DMS 273 (cell line): ENCODE data around the gene LMTK2.

Experiments
- DNase-seq: peaks from one replicate; lab custom pipeline; 2025; ENCODE audit not compliant: unreplicated experiment; lab: John Stamatoyannopoulos, UW

The LMTK2 gene

DNA sequence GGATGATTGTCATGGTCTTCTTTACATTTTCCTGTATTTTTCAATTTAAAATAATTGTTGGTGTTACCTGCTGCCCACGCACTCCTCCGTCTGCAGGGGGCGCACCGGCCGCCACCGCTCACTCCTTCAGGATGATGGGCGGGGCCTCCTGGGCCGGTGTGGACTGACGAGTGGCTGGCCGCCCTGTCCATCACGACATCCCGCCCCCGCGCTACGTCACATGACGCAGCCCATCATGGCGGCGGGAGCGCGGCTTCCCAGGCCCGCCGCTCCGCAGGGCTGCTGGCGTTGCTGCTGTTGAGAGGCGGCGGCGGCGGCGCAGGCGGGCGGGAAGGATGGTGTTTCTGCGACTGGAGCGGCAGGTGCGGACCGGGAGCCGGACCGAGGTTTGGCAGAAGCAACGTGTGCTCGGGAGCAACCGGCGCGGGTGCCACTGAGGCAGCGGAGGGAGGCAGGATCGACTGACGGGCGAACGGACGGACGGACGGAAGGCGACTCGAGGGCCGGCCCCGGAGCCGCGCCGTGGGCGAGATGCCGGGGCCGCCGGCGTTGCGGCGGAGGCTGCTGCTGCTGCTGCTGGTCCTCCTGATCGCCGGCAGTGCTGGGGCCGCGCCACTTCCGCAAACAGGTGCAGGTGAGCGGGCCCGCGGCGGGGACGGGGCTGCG lies at the start of gene LMTK2:
LMTK2 (plus strand) TSS at position 216 of the 666 bp plus-strand sequence; CDS start at position 532, 316 bp downstream.
- DNase-seq, result peak; percentile 98

DNA sequence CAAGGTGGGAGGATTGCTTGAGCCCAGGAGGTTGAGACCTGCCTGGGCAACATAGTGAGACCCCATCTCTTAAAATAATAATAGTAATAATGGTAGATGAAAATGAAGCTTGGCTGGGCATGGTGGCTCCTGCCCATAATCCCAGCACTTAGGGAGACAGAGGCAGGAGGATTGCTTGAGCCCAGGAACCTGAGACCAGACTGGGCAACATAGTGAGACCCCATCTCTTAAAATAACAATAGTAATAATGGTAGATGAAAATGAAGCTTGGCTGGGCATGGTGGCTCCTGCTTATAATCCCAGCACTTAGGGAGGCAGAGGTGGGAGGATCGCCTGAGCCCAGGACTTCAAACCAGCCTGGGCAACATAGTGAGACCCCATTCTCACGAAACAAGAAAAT lies 49.5 kb upstream of the LMTK2 start:
- DNase-seq, result no peak

DNA sequence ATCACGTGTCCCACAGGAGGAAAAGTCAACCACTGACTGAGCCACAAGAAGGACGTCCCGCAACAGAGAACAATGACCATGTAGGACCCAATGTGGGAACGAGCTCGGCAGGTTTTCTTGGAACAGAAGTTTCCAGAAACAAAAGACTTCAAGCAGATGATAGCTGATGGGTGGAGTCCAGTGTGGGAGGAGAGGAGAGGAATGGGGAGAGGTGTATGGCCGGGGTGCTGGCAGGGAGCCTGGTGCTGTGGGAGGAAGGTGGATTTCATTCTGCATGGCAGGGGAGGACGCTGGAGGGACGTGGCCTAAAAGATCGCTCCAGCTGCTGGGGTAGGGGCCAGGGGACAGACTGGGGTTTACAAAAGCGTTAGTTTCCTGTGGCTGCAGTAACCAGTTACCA lies 48.5 kb upstream of the LMTK2 start:
- no peak for DNase-seq

DNA sequence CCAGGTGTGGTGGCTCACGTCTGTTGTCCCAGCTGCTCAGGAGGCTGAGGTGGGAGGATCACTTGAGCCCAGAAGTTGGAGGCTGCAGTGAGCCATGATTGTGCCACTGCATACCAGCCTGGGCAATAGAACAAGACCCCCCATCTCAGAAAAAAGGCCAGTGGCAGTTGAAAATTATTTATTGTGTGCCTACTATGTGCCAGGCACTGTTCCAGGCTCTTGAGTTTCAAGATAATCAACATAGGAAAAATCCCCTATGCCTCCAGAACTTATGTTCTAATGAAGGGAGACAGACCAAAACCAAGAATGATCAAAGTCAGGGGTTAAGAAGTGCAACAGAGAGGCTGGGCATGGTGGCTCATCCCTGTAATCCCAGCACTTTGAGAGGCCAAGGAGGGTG lies 42.4 kb upstream of the LMTK2 start:
- DNase-seq, result no peak

DNA sequence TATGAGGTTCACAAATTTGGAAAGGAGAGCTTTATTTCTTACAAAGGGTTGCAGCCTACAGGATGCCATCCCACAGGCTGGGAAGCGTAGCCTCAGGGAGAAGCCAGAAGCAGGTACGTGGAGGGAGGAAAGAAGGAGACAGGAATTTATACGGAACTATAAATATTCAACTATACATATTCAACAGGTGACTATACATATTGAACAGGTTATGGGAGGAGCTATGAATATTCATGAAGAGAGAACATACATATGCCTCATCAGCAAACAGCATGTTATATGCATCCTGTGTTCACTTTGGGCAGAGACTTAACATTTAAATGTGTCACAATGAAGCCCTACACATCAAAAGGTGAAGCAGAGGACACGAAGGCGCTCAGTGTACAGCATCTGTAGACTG lies 40.5 kb upstream of the LMTK2 start:
- DNase-seq, result no peak

DNA sequence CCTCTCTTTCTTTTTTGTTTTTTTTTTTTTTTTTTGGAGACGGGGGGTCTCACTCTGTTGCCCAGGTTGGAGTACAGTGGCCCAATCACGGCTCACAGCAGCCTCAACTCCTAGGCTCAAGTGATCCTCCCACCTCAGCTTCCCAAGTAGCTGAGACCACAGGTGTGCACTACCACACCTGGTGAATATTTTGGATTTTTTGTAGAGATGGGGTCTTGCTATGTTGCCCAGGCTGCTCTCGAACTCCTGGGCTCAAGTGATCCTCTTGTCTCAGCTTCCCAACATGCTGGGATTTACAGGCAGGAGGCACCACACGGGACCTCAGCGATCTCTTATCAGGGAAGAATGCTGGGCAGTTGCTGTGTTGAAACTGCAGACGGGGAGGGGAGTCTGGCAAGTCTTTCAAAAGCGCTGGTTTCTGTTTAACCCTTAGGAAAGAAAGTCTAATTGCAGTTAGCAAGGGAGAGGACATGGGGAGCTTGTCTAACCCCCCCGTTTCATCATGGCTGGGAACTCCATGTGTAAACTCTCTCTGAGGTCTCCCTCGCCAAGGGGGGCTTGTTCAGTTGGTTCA lies 39.6 kb upstream of the LMTK2 start:
- no peak for DNase-seq

DNA sequence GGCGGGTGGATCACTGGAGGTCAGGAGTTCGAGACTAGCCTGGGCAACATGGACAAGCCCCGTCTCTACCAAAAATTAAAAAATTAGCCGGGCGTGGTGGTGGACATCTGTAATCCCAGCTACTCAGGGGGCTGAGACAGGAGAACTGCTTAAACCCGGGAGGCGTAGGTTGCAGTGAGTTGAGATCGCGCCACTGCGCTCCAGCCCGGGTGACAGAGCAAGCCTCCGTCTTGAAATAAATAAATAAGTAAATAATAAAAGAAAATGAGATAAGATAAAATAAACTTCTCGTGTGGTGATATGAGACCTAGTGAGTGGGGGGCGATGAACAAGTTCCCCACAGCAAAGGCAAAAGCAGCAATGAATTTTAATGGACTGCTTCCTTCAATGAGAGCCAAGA lies 33.6 kb upstream of the LMTK2 start:
- no peak for DNase-seq

DNA sequence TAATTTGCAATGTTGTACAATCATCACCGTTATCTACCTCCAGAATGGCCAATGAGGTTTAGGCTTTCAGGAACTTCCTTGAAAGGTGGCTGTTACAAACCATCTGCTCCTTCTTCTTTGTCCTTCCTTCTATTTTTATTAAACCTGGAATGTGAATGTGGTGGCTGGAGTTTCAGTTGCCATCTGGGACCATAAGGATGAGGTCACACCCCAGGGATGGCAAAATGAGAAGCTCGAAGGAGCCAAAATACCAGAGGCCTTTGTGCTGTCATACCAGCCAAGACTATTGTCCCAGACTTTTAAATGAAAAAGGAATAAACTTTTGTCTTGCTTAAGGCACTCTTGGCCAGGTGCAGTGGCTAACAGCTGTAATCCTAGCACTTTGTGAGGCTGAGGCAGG lies 30.9 kb upstream of the LMTK2 start:
- peak; percentile 62 for DNase-seq

DNA sequence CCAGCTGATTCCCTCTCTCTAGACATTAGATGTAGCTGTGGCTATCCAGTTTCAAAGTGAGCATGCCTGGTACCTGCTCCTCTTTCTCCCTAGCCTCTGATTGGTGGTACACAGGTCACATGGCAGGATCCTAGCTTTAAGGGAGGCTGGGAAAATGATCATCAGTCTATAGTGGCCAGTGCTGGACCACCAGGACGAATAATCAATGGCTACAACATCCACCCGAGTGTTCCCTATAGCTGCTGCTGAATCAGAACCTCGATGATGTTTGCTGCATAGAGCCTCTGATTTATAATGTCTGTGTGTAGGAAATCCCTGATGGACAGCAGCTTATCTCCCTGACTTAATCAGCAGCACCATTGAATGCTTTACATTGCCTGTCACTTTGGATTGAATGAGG lies 28.9 kb upstream of the LMTK2 start:
- DNase-seq, result no peak

DNA sequence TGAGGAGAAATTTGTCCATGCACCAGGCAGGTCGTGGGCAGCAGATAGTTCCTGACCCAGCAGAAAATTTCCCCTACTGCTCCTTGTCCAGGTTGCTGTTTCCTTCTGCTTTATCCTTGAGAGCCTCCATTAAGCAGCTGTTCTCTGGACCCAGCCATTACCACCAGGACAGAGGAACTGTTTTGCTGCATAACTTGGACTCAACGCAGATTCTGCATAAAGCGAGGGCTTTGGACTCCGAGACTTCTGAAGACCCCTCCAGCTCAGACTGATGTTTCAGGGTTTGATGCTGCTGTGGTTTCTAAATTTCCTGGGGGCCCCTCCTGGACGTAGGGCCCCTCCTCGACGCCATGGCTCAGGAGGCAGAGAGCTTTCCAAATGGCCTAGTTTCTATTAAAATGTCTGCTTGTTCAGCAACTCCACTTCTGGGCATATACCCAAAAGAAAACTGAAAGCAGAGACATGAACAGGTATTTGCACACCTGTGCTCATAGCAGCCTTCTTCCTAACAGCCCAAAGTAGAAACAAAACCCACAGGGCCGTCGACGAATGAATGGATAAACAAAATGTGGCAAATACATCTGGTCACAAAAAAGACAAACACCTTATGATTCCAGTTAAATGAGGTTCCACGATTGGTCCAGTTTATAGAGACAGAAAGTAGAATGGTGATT lies 28.3 kb upstream of the LMTK2 start:
- DNase-seq, result no peak

DNA sequence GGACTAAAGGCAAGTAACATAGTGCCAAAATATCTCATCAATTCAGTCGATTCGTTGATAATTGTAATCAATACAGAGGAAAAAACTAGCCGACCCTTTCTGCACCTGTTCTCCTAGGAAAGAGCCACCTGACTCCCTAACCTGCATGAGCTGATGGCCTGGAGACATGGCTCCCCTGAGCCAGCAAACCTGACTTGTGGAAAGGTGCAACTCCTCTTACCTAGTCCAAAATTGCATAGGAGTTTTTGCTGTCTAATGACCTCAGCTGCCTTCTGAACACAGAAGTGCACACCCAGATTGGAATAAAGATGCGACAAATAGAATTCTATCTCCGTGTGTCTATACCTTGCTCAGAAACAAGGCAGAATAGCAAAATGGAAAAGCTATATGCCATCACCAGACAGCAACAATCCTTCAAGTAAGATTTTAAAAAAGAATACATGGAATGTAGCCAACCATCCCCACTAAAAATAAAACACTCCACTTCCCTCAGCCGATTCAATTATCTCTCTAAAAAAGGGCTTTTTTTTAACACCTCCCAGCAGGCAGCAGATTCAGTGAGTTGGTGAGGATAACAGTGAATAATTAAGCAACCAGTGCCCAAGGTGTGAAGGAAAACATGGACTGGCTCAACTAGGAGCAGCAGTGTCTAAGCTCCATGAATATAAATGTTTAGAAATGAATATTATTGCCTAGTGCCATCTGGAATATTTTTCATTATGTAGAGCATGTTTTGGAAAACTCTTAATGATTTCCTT lies 26.6 kb upstream of the LMTK2 start:
- peak; percentile 58 for DNase-seq

DNA sequence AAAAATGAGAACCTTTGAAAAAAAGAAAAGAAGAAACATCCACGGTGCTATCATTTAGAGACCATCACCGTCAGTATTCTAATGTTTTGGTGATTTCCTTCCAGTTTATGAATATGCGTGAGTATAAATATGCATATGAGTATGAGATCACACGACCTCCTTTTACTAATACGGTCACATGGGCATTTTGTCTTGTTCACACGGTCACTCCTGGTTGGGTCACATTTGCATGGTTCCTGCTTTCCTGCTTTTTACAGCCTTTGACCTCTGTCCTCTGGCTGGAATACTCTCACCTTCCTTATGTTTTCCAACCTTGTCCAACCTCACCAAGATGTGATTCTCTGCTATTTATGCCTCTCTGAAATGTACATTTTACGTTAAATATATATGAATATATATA lies 25.3 kb upstream of the LMTK2 start:
- no peak for DNase-seq

DNA sequence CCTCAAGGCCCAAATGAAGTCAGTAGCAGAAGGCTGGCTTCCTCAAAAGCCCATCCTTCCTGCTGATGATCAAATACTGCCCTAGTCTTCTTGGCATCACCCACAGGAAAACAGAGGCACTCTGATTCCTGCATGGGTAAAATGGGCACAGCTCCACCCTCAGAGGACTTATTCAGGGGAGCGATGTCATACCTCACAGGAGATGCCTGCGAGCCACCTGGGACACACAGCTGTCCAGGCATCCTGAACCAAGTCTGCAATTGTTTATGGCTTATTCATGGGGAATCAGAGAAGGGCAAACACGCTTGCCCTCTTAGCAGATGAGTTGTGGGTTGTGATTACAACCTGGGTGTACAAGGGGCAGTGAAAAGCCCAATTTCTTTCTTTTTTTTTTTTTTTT lies 22.0 kb upstream of the LMTK2 start:
- DNase-seq, result peak; percentile 25

DNA sequence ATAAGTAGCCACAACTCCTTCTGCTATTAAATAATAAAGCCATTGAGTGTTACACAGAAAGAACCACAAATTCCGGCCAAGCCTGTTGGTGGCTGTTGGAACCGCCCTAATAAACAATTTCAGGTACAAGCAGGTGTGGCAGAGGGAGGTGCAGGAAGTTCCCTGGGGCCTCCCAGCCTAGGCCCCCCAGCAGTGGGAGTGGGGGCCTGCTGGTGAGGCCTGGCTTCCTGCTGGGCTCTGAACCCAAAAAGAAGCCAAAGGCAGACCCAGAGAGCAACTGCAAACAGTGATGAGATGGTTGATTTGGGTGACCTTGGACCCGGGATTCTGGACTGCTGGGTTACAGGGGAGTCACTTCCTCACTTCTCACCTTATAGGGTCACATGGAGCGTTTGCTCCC lies 21.0 kb upstream of the LMTK2 start:
- DNase-seq, result no peak

DNA sequence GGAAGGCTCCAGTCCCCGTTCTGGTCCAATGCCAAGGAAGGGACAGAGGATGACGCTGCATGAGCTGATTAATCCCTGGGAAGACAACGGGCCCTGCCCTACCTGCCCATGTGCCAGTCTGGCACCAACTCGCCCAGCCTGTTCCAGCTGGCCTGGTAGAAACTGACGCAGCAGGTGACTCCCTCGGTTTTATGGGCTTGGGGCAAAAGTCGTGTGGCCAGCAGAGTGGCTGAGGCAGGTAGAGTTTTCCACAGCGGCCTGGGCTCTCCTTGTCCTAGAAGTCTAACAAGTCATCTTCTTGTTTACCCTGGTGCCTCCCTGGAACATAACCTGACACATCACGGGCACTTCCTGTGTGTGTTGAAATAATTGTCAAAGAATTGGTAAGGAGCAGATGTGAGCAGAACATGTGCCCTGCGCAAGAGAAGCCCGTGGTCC lies 20.4 kb upstream of the LMTK2 start:
- DNase-seq, result no peak

DNA sequence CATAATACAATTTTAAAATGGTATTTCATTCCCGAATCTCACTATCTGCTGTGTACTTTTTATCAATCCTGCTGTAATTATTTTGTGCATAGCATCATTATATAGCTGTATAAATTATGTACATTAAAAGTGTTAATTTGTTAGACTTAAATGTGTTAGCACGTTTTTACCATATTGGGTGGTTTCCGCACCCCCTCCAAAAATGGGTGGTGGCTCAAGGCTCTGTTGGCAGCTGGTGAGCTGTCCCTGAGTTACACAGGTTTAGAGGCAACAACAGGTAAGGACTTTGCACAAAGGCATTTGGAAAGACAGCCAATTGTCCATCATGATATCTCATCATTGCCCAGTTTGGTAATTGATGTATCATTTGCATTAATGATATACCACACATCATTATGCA lies 18.6 kb upstream of the LMTK2 start:
- DNase-seq, result no peak

DNA sequence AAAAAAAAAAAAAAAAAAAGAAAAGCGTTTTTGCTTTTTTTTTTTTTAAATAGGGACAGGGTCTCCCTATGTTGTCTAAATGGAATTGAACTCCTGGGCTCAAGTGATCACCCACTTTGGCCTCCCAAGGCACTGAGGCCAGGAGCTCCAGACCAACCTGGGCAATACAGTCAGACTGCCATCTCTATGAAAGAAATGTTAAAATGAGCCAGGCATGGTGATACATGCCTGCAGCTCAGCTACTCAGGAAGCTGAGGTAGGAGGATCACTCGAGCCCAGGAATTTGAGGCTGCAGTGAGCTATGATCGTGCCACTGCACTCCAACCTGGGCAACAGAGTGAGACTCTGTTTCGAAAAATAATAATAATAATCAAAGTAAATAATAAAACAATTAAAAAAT lies 16.5 kb upstream of the LMTK2 start:
- DNase-seq, result no peak

DNA sequence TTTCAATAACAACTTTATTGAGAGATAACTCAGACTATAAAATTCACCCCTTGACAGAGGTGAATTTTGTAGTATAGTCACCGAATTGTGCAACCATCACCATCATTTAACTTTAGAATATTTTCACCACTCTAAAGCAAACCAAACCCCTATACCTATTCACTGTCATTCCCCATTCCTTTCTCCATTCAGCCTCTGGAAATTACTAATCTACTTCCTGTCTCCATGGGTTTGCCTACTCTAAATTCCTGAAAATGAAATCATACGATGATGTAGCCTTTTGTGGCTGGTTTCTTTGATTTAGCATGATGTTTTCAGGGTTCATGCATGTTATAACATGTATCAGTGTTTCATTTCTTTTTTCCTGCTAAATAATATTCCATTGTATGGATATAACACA lies 15.6 kb upstream of the LMTK2 start:
- no peak for DNase-seq

DNA sequence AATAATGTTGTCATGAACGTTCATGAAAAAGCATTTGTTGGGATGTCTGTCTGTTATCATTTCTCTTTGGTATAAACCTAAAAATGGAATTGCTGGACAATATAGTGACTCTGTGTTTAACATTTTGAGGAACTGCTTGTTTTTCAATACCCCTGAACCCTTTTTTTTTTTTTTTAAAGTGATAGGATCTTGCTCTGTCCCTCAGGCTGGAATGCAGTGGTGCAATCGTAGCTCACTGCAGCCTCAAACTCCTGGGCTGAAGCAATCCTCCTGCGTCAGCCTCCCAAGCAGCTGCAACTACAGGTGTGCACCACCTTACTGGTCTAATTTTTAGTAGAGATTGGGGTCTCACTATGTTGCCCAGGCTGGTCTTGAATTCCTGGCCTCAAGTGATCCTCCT lies 15.1 kb upstream of the LMTK2 start:
- no peak for DNase-seq

DNA sequence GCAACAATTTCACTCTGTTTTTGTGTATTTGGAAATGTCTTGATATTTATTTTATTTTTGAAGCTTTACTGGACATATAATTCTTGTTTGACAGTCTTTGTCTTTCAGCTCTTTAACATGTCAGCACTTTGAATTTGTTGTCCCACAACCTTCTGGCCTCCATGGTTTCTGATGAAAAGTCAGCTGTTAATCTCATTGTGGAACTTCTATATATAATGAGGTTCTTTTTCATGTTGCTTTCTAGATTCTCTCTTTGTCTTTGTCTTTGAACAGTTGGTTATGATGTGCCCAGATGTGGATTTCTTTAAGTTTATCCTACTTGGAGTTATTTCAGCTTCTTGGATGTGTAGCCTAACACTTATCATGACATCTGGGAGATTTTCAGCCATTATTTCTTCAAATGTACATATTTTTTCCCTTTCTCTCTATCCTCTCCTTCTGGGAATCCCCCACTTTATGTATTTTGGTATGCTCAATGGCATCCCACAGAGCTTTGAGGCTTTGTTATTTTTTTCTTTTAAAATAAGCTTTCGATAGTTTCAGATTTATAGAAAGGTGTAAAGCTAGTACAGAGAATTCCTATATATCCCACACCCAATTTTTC lies 9.5 kb upstream of the LMTK2 start:
- DNase-seq, result peak; percentile 17

DNA sequence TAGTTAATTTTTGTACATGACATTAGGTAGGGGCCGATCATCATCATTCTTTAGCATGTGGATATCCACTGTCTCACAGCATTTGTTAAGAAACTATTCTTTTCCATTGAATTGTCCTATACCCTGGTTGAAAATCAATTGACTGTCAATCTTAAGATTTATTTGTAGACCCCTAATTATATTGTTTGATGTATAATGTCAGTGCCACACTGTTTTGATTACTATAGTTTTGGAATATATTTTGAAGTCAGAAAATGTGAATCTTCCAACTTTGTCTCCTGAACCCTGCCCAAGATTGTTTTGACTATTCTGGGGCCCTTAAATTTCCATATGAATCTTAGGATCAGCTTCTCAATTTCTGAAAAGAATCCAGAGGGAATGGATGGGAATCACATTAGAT lies 6.6 kb upstream of the LMTK2 start:
- DNase-seq, result no peak
